ENCODE measurements around the gene GSTM4.

The GSTM4 gene

DNA sequence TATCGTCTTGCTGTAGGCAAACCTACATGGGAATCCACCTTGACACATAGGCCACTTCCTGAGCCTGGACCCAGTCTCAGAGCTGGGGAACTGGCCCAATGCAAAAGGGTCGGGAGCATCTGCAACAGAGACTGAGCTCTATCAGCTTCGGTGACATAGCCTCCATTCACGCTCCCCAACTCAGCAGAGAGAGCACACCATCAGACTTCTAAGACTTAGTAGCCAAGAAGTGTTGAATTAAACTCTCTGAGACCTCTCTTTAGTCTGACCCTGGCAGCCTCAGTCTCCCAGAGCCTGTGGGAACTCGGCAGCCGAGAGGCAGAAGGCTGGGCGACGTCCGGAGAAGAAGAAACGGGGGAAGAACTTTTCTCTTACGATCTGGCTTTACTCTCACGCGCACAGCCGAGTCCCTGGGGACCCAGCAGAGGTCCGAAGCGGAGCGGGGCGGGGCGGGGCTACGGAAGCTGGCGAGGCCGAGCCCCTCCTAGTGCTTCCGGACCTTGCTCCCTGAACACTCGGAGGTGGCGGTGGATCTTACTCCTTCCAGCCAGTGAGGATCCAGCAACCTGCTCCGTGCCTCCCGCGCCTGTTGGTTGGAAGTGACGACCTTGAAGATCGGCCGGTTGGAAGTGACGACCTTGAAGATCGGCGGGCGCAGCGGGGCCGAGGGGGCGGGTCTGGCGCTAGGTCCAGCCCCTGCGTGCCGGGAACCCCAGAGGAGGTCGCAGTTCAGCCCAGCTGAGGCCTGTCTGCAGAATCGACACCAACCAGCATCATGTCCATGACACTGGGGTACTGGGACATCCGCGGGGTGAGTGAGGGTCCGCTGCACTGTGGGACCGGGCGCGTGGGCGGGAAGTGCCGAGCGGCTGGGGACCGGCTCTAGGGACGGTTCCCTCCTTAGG, at the start of gene GSTM4:
GSTM4 (plus strand) TSS at position 485 of the 905 bp plus-strand sequence; CDS start at position 776, 291 bp downstream.
- H3K4me1 Mint-ChIP-seq: peaks cover 23% of the 10 kb centered on the region
- H3K4me3 Mint-ChIP-seq: peak within 1 kb of the TSS; percentile 91
- peak; percentile 94 for ATAC-seq
- H3K27ac Mint-ChIP-seq: peak within 1 kb of the TSS; percentile 98
- H3K27me3 Mint-ChIP-seq: peaks cover 7% of the 10 kb centered on the region
- peaks cover 7% of the 10 kb centered on the region for H3K36me3 Mint-ChIP-seq
- no peaks in the 10 kb centered on the region for H3K9me3 Mint-ChIP-seq

DNA sequence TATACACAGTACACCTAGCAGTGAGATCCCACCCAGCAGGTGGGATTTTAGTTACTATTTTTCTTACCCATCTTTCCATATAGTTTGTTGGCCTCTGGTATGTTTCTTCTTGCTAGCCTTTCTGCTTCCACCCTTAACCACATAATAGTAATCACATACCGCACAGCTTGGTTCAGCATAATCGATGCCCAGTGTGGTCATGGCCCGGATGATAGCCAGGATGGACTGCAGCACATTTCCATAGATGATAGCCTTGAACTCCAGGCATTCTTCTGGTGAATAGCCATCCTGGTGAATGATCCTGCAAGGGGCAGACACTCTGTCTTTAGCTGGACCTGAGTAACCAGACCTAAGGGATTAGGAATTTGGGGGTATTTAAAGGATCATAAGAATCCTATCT, 46.0 kb upstream of the GSTM4 start:
- Mint-ChIP-seq H3K9me3 (no peaks in the 10 kb centered on the region), H3K4me1 (no peaks in the 10 kb centered on the region), H3K27ac (no peak overlapping the region), H3K27me3 (no peaks in the 10 kb centered on the region), H3K36me3 (no peaks in the 10 kb centered on the region), H3K4me3 (no peak overlapping the region)
- ATAC-seq: no peak

DNA sequence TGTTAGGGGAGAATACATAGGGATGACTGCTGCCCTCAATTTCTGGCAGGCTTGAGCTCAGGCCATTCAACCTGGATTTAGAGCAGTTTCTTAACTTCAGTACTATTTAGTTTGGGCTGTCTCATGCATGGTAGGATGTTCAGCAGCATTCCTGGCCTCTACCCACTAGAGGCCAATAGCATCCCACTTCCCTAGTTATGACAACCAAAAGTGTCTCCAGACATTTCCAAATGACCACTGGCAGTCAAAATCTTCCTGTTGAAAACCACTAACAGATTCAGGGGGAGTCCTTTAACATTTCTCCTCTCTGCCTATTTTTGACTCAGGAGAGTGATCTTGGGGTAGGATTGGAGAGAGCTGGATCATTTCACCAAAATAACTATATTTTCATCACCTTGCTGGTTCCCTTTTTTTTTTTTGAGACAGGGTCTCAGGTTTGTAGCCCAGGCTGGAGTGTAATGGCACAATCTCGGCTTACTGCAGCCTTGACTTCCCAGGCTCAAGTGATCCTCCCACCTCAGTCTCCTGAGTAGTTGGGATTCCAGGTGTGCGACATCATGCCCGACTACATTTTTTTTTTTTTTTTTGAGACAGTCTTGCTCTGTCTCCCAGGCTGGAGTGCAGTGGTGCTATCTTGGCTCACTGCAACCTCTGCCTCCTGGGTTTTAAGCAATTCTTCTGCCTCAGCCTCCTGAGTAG, 45.1 kb upstream of the GSTM4 start:
- H3K4me1 Mint-ChIP-seq: peaks cover 2% of the 10 kb centered on the region
- no peaks in the 10 kb centered on the region for H3K9me3 Mint-ChIP-seq
- ATAC-seq: no peak
- no peaks in the 10 kb centered on the region for H3K36me3 Mint-ChIP-seq
- no peak overlapping the region for H3K27ac Mint-ChIP-seq
- no peaks in the 10 kb centered on the region for H3K27me3 Mint-ChIP-seq
- H3K4me3 Mint-ChIP-seq: no peak overlapping the region

DNA sequence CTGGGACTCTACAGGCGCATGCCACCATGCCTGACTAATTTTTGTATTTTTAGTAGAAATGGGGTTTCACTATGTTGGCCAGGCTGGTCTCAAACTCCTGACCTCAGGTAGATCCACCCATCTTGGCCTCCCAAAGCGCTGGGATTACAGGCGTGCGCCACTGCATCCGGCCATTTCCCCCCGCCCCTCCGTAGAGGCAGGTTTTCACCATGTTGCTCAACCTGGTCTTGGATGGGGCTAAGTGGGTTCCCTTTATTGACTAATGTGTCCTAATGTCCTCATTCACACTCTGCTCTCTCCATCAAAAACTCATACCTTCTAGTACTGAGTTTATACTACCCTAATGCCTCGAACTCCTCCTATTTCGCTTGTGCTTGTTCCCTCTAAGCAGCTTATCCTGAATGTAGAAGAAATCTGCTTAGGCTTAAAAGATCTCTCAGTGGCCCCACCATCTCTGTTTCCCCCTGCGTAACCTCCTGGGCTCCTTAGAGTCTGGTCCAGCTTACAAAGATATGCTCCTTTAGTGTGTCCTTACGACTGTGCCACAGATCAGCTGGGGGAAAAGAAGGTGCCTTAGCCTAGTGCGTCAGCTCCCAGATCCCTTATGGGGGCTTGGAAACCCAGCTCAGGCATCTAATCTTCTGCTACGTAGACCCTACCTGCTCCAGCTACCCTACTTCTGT, 44.5 kb upstream of the GSTM4 start:
- ATAC-seq: no peak
- H3K36me3 Mint-ChIP-seq: no peaks in the 10 kb centered on the region
- H3K4me1 Mint-ChIP-seq: peaks cover 9% of the 10 kb centered on the region
- no peaks in the 10 kb centered on the region for H3K27me3 Mint-ChIP-seq
- H3K9me3 Mint-ChIP-seq: no peaks in the 10 kb centered on the region
- no peak overlapping the region for H3K4me3 Mint-ChIP-seq
- H3K27ac Mint-ChIP-seq: no peak overlapping the region

DNA sequence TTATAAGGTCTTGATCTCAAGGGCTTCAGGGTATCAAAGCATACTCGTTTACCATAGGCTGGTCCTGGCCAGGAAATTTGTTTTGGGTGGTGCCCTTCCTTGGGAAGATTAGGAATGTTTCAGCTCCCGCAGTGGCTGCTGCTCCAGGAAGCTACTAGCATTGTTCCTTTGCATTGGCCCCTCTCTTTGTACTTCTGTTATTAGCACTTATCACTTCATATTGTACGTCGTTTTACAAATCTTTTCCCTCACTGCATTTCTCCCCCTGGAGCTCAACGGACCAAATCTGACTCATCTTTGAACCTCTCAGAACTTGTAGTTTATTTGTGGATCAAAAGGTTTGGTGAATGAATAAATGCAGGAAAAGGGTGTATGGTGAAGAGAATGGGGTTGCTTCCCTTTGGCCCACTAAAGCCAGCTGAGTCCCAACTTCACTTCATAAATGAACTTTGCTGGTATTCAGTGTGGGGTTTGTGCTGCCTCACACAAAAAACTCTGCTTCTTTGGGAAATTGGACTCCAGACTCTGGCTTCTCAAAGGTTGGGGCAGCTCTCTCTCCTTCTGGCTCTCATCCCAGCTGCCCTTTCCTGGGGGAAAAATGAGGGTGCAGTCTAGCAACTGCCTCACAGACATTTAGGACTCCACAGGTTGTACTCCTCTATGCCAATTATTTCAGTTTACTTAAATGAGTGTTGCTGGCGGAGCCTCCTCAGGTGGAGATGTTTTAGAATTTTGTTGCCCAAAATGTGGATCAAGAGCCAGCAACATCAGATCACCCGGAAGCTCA, 42.3 kb upstream of the GSTM4 start:
- no peak overlapping the region for H3K4me3 Mint-ChIP-seq
- ATAC-seq: no peak
- no peaks in the 10 kb centered on the region for H3K36me3 Mint-ChIP-seq
- peaks cover 24% of the 10 kb centered on the region for H3K4me1 Mint-ChIP-seq
- no peaks in the 10 kb centered on the region for H3K9me3 Mint-ChIP-seq
- H3K27me3 Mint-ChIP-seq: no peaks in the 10 kb centered on the region
- H3K27ac Mint-ChIP-seq: no peak overlapping the region

DNA sequence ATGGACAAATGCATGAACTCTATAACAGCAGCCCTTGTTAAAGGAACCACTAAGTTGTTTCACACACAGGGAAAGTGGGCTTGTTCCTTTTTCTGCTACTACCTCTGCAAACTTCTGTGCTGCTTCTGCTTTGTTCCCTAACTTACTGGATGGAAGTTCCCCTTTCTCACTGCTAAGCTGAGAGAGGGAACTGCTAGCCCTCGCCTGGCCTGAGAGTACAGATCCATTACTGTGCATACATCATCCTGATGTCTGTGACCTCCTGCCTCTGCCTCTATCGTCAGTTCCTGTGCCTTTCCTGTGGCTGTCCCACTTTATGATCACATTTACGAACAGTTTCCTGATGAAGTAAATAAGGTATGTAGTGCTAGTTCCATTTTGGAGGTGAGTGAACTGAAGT, 40.0 kb upstream of the GSTM4 start:
- no peak overlapping the region for H3K4me3 Mint-ChIP-seq
- peak overlapping the region; percentile 4 for H3K27ac Mint-ChIP-seq
- no peaks in the 10 kb centered on the region for H3K9me3 Mint-ChIP-seq
- H3K4me1 Mint-ChIP-seq: peaks cover 47% of the 10 kb centered on the region
- H3K27me3 Mint-ChIP-seq: no peaks in the 10 kb centered on the region
- no peaks in the 10 kb centered on the region for H3K36me3 Mint-ChIP-seq
- peak; percentile 76 for ATAC-seq

DNA sequence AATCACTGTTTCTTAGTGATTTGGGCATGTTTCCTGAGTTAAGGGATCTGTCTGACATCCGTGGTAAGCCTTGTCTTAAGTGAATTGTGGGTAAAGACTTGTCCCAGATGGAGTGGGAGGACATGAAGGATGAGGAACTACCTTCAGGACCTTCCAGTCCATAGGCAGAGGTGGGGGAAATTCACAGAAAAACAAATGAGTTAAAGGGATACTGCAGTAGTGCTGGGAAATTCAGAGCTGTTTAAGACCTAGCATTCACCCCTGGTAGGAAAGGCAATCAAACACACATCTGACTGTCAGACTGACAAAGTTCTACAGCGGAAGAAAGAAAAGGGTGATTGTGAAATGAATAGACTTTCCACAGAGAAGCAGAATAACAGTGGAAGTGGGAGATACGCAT, 39.5 kb upstream of the GSTM4 start:
- H3K27ac Mint-ChIP-seq: peak overlapping the region; percentile 4
- no peaks in the 10 kb centered on the region for H3K27me3 Mint-ChIP-seq
- ATAC-seq: no peak
- H3K36me3 Mint-ChIP-seq: no peaks in the 10 kb centered on the region
- H3K9me3 Mint-ChIP-seq: no peaks in the 10 kb centered on the region
- H3K4me1 Mint-ChIP-seq: peaks cover 52% of the 10 kb centered on the region
- no peak overlapping the region for H3K4me3 Mint-ChIP-seq

DNA sequence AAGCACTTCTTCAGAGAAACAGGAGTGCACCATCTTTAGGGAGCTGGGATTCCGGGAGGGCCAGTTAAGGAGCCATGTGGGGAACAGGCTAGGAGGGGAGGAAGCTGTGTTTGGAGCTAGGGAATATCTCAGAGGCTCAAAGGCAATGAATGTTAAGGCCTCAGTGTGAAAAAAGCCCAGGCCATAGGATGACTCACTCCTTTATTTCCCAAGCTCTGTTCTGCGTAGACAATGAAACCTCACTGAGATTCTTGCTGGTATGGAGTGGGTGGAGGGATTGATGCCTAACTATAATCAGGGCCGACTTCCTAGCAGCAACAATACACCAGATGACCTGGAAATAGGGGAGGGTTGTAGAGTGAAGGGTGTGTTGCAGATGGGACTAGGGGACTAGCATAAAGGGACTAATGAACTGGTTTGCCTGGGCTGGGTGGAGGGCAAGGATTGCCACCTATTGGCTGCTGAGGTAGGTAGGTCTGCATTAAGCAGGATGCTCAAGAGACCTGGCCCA, 38.6 kb upstream of the GSTM4 start:
- Mint-ChIP-seq H3K4me1 (peaks cover 61% of the 10 kb centered on the region), H3K27me3 (no peaks in the 10 kb centered on the region), H3K36me3 (no peaks in the 10 kb centered on the region), H3K9me3 (no peaks in the 10 kb centered on the region), H3K27ac (peak overlapping the region; percentile 4), H3K4me3 (no peak overlapping the region)
- no peak for ATAC-seq

DNA sequence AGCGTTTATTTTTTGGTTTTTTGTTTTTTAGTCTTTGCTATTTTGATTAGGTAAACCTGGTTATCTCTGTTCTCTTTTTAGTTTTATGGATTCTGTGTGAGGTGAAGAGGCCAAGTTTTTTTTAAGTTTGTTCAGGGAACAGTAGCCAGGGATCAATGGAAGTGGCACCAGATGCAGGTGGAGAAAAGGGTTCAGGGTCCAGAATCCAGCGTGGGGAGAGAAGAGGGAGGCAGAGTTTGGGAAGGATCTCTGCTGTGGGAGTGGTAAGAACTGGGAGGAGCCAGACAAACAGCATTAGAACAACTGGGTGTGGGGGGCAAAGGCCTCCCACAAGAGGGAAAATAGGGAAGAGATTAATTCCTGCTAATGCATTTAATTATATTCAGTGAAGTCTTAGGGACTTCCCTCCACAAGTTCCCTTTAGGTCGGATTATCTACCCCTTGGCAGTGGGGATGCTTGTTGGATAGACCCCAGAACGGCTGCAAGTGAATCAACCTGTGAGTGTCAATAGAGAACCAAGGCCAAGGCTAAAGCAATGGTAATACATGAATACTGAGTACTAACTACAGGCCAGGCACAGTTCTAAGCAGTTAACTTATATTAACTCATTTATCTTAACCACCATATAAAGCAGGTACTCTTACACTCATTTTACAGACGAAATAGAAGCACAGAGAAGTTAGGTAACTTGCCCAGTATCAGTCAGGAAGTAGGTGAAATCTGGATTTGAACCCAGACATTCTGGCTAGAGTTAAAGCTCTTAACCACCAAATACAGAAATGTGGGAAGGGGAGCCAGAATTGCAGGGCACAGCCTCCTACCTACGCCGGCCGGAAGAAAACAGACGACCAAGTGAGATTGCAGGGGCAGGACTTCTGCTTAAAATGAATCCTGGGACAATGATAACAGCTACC, 37.0 kb upstream of the GSTM4 start:
- peak overlapping the region; percentile 96 for H3K4me3 Mint-ChIP-seq
- H3K36me3 Mint-ChIP-seq: no peaks in the 10 kb centered on the region
- H3K9me3 Mint-ChIP-seq: no peaks in the 10 kb centered on the region
- peaks cover 77% of the 10 kb centered on the region for H3K4me1 Mint-ChIP-seq
- peak overlapping the region; percentile 89 for H3K27ac Mint-ChIP-seq
- ATAC-seq: no peak
- no peaks in the 10 kb centered on the region for H3K27me3 Mint-ChIP-seq

DNA sequence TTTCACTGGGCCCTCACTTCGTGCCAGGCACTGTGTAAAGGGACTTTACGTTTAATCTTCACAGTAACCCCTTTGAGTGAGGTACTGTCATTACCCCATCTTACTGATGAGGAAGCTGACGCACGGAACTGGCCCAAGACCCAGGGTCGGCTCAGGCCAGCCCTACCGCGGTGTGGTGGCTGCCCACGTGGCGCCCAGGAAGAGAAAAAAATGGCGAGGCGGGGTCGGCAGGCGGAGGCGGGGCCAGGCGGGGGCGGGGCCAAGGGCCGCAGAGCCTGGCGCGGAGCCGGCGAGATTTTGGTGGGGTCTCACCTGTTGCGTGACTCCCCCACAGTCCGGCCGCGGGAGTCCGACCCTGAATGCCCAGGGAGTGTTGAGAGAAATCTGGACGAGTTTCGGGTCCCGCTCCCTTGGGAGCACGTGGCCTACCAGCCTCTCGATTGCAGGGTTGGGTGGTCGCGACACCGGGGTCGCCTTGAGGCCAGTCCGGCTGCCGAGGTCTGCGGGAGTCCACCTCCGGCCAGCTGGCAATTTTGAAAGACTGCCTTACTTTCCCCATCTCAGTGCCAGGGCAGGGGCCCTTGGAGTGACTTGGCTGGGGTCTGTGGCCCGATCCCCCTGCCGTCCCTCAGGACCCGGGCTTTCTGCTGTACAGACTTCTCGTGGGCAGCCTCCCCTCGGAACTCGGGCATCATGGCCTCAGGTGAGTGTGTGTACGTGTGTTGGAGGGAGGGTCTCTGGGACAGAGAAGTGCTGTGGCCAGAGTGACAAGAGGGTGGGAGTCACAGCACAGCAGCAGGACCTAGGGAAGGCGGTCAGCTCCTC, 36.1 kb upstream of the GSTM4 start, which contains the start of the genes AMPD2 and GNAT2:
AMPD2 (plus strand) TSS at position 262 of the 825 bp plus-strand sequence. CDS start 1,339 bp downstream, outside the sequence.
GNAT2 (minus strand) TSS at position 41 of the 825 bp plus-strand sequence. CDS start 6,746 bp downstream, outside the sequence.
- peak within 1 kb of the TSS; percentile 96 for H3K4me3 Mint-ChIP-seq
- H3K36me3 Mint-ChIP-seq: no peaks in the 10 kb centered on the region
- peaks cover 86% of the 10 kb centered on the region for H3K4me1 Mint-ChIP-seq
- peak; percentile 76 for ATAC-seq
- H3K27me3 Mint-ChIP-seq: no peaks in the 10 kb centered on the region
- peak within 1 kb of the TSS; percentile 89 for H3K27ac Mint-ChIP-seq
- H3K9me3 Mint-ChIP-seq: no peaks in the 10 kb centered on the region

DNA sequence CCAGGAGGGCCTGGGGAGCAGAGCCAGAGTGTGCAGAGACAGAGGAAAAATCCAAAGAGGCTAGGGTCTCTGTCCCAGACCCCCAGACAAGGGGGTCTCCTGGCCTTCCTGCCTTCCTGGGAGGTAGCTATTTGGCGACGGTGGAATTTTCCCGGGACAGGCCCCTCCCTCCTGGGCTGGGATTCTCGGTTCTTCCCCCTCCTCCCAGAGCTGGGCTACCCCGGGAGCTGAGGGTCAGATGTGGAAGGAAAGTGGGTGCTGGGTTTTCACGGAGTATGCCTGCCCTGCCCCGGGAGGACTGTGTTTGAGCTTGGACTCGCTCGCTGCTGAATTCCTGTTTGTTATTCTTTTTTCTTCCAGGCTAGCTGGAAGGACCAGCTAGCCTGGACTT, 35.5 kb upstream of the GSTM4 start:
- Mint-ChIP-seq H3K4me1 (peaks cover 92% of the 10 kb centered on the region), H3K36me3 (no peaks in the 10 kb centered on the region), H3K9me3 (no peaks in the 10 kb centered on the region), H3K4me3 (peak overlapping the region; percentile 96), H3K27ac (peak overlapping the region; percentile 89), H3K27me3 (no peaks in the 10 kb centered on the region)
- no peak for ATAC-seq

DNA sequence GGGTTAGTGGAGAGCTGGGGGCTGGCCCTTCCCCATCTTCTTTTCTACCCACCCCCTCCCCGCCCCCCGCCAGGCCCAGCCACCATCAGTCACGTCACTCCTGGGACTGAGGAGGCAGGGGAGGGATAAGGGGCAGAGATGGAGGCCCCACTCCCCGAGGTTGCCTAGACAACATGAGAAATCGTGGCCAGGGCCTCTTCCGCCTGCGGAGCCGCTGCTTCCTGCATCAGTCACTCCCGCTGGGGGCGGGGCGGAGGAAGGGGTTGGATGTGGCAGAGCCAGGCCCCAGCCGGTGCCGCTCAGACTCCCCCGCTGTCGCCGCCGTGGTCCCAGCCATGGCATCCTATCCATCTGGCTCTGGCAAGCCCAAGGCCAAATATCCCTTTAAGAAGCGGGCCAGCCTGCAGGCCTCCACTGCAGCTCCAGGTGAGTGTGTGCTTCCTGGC, 35.0 kb upstream of the GSTM4 start:
- ATAC-seq: peak; percentile 83
- H3K36me3 Mint-ChIP-seq: peaks cover under 1% of the 10 kb centered on the region
- H3K27me3 Mint-ChIP-seq: no peaks in the 10 kb centered on the region
- peak overlapping the region; percentile 89 for H3K27ac Mint-ChIP-seq
- H3K4me3 Mint-ChIP-seq: peak overlapping the region; percentile 96
- H3K9me3 Mint-ChIP-seq: no peaks in the 10 kb centered on the region
- peaks cover 94% of the 10 kb centered on the region for H3K4me1 Mint-ChIP-seq
